CD4-positive, alpha-beta T cell treated with Interleukin-6 at 100 ng/mL for 8 hours (primary cell): ENCODE data around the gene SHC4.
"Not testable (repeated sequence)": the region's sequence is repeated elsewhere in the genome, so short reads cannot be mapped to it uniquely, and the experiment has no call there.

Source experiments
- DNase-seq: peaks from one replicate; pipeline ENCODE4 v3.0.0-alpha.2; 2020; ENCODE audit warnings: mixed read lengths, low spot score

SHC4 gene

GRCh38 chr15:48924528-48925393 is 39.0 kb downstream of the SHC4 start:
- DNase-seq: no peak

- no peak for DNase-seq
These were observed 41.7 kb downstream of the SHC4 start for GRCh38 chr15:48922046-48922445.

GRCh38 chr15:48916721-48917120 is 47.0 kb downstream of the SHC4 start:
- DNase-seq: no peak

- no peak for DNase-seq
These were observed 47.9 kb downstream of the SHC4 start for GRCh38 chr15:48915861-48916260.

- DNase-seq: no peak
These were observed 49.0 kb downstream of the SHC4 start for GRCh38 chr15:48914717-48915116.

GRCh38 chr15:48913141-48913540 is 50.6 kb downstream of the SHC4 start:
- DNase-seq: no peak

DNA sequence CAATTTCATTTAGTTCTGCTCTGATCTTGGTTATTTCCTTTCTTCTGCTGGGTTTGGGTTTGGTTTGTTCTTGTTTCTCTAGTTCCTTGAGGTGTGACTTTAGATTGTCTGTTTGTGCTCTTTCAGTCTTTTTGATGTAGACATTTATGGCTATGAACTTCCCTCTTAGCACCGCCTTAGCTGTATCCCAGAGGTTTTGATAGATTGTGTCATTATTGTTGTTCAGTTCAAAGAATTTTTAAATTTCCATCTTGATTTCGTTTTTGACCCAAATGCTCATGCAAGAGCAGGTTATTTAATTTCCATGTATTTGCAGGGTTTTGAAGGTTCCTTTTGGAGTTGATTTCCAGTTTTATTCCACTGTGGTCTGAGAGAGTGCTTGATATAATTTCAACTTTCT is 53.2 kb downstream of the SHC4 start:
- not testable (repeated sequence) for DNase-seq

- DNase-seq: not testable (repeated sequence)
These were observed 54.4 kb downstream of the SHC4 start for GRCh38 chr15:48909313-48909712.

DNA sequence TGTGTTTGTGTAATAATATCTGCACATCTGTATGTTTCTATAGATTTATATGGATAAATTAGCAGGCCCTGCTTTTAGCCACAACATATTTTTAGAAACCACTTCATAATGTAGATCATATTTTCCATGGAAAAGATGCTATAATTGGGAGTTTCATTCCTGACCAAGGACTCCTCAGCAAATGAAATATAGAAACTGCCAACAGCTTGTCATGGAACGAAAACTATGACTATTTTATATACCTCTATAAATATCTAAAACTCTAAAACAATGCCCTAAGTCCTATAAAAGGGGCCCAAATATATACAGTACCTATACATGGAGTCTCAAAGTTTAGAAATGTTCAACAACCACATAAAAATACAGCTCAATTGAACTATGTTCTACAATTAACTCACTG is 57.9 kb downstream of the SHC4 start:
- DNase-seq: no peak

- DNase-seq: no peak
These were observed 58.5 kb downstream of the SHC4 start for GRCh38 chr15:48905216-48905615.

- no peak for DNase-seq
These were observed 59.0 kb downstream of the SHC4 start for GRCh38 chr15:48904758-48905157.

DNA sequence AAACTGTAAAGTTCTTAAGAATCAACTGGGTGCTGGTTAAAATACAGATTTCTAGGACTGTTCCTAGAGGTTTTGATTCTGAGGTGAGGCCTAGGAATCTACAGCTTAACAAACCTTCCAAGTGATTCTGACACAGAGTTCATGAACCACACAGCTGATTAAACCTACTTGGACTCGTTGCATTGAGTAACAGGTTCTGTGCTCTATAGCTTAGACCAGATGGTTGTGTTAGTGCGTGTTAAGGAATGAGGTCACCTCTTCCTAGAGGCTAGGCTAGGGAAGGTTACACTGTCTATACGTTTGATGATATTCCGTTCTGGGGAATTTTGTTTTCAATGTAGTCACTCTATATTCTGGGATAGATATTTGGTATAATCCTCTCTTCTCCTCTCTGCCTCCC is 63.9 kb downstream of the SHC4 start:
- DNase-seq: no peak

DNA sequence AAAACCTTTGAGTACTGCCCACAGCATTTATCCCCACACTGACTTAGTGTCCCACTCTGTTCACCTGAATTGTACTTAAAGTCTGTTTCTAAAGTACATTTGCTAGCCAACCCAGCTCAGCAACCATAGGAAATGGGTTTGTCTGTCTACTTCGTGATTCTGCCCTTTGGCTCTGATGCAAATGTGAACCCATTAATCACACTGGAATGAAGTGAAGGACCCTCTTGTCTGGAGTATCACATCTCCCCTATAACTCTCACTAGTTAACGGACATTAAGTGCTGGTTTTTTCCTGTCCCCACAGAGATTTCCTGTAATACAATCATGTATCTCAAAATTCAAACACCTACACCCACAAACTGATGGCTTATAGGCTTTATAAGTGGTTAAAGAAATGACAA is 65.3 kb downstream of the SHC4 start:
- DNase-seq: no peak

- no peak for DNase-seq
These were observed 65.7 kb downstream of the SHC4 start for GRCh38 chr15:48898032-48898431.

DNA sequence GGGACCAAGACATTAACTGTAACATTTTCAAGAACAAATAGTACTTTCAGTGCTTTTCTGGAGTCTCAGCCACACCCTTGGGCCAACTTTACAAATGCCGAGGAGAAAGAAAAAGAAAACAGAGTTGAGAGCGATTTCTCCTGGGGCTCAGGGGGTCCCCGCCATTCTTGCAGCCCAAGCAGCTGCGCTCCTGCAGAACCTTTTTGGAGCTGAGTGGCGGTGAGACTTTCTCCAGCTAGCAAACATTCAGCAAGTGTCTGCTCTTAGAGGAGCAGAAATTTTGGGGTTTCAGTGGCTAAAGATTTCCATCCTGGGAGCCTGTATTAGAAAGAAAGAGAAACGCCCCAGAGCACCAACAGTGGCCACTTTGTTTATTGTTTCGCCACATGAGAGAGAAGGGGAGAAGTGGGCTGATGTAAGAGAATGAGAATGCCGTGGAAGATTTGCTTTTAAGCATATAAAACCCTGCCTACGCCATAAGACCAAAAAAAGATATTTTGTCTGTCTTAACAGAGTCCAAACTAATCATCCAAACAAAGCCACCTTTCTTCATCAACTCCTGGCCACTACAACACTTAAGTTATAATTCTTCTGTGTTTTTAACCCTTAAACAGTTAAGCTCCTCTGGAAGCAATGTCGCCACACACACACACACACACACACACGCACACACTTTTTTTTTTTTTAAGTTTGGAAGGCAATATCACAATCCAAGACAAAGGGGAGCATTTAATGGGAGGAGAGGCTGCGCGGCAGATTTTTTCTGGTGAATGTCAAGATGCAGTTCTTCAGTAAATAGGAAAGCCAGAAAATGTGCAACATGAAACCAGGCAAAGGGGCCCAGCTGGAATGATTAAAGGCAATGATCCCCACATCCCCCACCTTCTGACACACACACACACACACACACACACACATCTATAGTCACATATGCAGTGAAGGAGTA is 66.6 kb downstream of the SHC4 start:
- DNase-seq: no peak

- no peak for DNase-seq
These were observed 70.4 kb downstream of the SHC4 start for GRCh38 chr15:48893311-48893710.

GRCh38 chr15:48891232-48891765 is 72.4 kb downstream of the SHC4 start:
- no peak for DNase-seq

- DNase-seq: no peak
These were observed 73.2 kb downstream of the SHC4 start for GRCh38 chr15:48890375-48890972.

DNA sequence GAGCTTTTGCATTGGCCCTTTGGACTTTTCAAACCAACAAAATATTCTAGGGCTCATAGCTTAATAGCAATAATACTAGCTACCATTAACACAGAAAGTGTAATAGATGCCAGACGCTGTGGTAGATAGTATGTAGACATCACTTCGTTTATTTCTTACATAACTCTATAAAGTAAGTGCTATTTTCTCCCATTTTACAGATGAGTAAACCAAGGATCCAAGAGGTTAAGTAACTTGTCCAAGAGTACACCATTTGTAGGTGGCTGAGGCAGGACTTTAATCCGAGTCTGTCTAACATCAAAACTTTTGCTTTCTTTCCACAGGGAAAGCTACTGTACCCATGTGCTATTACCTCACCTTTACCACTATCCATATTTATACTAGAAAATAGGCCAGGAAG is 73.8 kb downstream of the SHC4 start:
- no peak for DNase-seq

DNA sequence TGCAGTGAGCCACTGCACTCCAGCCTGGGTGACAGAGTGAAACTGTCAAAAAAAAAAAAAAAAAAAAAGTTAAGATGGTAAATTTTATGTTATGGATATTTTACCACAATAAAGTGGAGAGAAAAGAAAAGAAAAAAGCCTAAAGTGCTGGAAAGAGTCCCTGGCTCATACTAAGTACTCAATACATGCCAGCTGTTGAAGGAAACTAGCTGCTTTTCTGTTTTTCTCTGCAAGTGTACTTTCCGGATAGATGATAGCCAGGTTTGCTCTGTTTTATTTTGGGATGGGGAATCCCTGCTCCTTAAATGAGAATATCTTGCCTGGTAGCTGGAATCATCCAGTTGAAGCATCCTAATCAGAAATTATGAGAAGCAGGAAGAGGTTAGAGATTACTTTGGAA is 74.9 kb downstream of the SHC4 start:
- no peak for DNase-seq

DNA sequence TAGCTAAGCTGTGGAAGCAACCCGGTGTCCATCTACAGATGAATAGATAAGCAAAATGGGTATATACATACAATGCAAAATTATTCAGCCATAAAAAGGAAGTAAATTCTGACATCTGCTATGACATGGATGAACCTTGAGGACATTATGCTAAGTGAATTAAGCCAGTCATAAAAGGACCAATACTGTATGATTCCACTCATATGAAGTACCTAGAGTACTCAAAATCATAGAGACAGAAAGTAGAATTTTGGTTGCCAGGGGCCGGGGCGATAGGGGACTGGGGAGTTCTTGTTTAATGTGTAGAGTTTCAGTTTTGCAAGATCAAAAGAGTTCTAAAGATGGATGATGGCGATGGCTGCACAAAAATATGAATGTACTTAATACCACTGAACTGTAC is 75.5 kb downstream of the SHC4 start:
- no peak for DNase-seq

- DNase-seq: no peak
These were observed 76.6 kb downstream of the SHC4 start for GRCh38 chr15:48887144-48887543.
